HG03159 (cell line): ENCODE measurements around the gene GPR6.

ENCODE experiments used
- ATAC-seq: cut with Tn5 transposase; IDR thresholded peaks from one replicate; pipeline ENCODE4 v1.9.1; 2021; ENCODE audit warnings: mild to moderate bottlenecking, moderate library complexity; ENCODE audit not compliant: unreplicated experiment

Gene GPR6

DNA sequence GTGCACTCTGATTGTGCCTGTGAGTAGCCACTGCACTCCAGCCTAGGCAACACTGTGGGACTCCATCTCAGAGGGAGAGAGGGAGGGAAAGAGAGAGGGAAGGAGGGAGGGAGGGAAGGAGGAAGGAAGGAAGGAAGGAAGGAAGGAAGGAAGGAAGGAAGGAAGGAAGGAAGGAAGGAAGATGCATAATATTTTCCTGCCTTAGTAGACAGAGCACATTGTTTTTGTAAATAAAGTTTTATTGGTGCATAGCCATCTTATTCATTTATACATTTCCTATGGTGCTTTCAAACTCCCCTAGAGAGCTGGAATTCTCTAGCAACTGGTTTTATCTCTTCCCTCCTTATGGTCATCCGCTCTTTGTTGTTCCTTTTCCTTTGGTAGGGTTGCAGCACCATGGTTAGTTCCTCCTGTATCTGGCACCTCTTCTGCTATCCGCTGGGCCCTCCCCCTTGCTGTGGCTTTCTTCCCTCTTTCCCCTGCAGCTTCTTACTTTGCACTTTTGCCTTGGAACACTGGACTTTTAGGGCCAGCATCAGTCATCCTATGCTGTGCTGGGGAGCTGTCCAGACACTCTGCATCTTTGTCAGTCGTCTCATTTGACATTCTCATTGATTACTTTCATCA is 20.2 kb downstream of the GPR6 start:
- no peak for ATAC-seq

DNA sequence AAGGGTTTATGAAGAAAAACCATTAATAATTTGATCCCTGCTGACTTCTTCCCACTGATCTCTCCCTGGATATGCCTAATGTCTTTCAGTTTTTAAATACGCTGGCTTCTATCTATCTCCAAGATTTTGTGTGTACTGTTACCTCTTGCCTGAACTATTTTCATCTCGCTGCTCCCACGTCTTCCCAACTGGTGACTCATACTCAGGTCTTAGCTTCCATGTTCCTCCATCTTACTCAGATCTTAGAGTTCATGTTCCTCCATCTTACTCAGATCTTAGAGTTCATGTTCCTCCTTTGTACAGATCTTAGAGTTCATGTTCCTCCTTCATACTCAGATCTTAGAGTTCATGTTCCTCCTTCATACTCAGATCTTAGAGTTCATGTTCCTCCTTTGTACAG is 21.6 kb downstream of the GPR6 start:
- no peak for ATAC-seq

DNA sequence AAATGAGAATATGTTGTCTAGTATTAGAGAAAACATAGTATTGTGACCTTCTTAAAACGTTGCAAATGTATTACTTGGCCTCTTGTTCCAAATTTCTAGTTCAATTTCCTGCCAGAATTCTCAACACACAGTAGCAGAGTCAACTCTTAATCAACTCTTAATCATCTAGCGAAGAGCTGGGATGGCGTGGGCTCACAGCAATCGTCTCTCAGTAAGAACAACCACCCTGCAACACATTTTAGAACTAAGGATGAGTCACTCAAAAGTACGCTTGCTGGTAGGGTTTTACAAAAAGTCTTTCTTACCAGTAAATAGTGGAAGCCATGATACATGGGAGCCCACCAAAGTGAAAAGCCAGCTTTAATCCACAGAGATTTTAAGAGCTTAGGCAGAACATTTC is 24.6 kb downstream of the GPR6 start:
- no peak for ATAC-seq

DNA sequence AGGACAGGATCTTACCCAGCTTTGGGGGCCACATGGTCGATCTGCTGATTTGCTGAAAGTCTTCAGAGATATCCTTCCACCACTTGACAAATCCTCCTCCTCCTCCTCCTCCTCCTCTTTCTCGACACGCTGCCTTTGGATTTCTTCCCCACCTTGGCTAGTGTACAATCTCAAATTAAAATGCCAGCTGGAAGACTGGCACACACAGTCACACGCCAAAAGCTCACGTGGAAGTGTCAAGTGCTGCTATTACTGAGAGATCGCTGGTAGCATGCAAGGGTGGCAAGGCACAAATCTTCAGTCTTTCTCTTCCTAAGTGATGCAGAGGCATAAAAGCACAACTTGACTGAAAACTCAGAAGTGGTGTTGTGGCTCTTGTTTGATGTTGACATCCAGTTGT is 35.3 kb downstream of the GPR6 start:
- ATAC-seq, result no peak

DNA sequence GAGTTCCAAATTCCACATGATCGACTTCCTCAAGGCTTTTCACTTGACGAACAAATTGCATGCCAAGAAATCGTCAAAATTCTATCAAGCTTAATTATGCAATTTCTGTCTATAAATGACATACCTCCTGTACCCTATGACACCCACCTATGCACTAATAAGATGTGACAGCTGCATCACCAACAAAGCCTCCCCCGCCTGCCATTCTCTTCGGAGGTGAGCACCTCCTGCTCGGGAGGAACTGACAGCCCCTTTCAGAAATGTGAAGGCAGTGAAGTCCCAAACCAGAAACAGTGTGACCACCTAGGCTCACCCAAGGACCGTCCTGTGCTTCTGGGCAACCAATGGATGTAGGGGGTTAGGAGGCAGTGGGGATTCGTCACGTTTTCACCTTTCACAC is 37.1 kb downstream of the GPR6 start:
- ATAC-seq, result no peak

DNA sequence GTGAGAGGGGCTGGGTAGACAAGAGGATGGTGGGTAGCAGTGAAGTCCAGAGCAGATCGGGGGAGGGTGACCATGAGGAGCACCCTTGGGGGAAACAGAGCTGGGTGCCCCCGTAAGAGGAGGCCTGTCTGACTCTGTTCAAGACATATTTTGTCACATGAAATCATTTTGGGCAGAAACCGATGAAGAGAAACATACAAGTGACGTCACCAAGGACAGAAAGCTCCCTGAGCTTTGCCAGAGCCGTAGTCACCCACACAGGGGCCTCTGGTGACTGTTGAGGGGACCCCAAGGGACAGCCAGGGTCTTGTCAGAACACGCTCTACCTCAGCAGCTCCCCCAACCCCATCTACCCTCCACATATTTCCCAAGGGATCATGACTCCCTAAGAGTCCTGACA is 39.2 kb downstream of the GPR6 start:
- ATAC-seq, result no peak

DNA sequence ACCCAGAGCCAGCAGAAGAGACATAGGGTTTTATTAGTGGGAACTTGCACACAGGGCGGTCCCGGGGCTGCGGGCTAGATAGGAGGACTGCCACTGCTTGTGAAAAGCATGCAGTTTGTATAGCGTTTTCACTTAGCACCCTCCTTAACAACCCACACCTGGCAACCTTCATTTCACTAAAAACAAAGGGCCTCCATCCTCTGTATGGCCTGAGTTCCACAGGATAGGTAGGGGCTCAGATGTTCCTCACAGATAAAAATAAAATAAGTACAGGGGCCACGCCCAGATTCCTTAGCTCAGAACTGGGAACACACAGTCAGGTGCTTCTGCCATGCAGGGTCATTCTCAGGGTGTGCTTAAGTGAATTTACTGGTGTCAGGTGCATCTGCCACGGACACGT is 39.8 kb downstream of the GPR6 start:
- ATAC-seq, result no peak

DNA sequence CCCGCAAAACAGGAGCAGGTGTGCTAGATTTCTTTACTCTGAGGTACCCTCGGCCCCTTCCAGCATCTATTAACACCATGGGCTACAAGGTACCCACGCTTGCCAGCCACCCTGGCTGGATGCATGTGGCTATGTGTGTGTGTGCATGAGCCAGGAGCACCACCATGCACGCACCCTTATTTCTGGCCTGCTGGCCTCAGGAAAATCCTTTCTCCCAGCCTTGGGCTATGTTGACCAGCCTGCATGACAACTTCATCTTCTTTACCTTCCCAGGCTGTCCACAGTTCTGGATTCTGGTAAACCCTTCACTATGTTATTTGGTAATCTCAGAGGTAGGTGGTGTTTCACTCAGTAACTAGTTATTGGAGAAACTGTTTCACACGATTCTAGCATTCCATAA is 40.4 kb downstream of the GPR6 start:
- no peak for ATAC-seq

DNA sequence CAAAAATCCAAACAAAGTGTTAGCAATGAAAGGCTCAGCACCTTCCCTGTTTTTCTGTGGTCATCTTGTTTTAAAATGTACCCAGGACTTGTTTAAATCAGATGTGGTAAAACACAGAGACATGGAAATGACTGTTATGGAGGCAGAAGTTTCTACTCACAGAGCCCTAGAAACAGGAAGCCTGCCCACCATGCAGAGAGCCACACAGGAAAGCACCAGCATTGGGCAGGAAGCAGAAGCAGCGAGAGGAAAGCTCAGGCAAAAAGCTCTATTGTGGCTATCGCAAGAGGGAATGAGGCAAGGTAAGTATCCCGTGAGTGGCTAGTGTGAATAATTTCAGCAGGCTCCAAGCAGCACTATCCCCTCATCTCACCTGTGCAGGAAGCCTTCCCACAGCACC is 42.8 kb downstream of the GPR6 start:
- no peak for ATAC-seq

DNA sequence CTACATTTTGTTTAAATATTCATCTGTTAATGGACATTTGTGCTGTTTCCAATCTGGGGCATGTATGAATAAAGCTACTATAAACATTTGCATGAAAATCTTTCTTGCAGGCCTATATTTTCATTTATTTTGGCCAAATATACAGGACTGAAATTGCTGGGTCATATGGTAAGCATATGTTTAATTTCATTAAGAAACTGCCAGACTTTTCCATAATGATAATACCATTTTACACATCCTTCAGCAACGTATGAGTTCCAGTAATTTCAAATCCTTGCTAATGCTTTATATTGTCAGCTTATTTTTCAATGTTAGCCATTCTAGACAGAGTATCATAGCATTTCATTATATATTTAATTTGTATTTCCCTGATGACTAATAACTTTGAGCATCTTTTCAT is 51.0 kb downstream of the GPR6 start:
- ATAC-seq, result no peak
